Stimulated activated CD8-positive, alpha-beta memory T cell treated with anti-CD3 and anti-CD28 coated beads, Interleukin-4, amount 100 ng/mL, for 1 hour (primary cell): ENCODE data around the gene TMEM147.

Source experiments
- DNase-seq, 2 donors: peaks; one replicate each; pipeline ENCODE4 v3.0.0-alpha.2; 2020; ENCODE audit warnings: low read depth in 2 of 2, low spot score in 1 of 2

The TMEM147 gene

DNA sequence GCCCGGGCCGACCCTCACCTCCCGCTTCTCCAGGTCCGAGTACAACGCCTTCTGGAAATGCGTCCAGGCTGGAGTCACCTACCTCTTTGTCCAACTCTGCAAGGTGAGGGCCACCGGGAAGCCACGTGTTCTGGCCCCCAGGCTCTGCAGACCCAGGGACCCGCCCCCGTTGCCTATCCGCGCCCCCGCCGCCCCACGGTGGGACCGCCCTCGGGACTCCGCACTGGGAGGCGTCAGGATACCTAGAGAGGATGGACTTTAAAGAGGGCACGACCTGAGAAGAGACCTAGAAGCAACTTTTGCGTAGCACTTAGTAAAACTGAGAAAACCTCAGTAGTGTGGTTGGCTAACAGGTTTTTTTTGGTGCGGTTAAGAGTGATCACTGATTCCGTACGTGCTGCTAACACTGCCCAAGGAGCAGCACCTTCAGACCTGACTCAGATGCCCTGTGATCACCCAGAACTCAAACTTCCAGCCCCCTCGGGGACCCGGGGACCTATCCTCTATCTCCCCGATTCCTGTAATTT is 492 bp downstream of the TMEM147 start:
- no peak for DNase-seq

DNA sequence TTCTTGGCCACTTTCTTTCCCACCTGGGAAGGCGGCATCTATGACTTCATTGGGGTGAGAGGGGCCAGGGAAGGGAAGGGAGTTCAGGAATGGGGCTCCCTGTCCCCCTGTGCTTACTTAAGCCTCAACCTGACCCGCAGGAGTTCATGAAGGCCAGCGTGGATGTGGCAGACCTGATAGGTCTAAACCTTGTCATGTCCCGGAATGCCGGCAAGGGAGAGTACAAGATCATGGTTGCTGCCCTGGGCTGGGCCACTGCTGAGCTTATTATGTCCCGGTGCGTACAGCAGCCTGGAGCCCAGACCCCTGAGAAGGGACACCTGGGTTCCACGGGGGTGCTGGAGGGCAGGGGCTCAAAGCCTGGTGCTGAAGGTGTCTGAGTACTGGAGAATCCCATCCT is 1.1 kb downstream of the TMEM147 start:
- no peak for DNase-seq

DNA sequence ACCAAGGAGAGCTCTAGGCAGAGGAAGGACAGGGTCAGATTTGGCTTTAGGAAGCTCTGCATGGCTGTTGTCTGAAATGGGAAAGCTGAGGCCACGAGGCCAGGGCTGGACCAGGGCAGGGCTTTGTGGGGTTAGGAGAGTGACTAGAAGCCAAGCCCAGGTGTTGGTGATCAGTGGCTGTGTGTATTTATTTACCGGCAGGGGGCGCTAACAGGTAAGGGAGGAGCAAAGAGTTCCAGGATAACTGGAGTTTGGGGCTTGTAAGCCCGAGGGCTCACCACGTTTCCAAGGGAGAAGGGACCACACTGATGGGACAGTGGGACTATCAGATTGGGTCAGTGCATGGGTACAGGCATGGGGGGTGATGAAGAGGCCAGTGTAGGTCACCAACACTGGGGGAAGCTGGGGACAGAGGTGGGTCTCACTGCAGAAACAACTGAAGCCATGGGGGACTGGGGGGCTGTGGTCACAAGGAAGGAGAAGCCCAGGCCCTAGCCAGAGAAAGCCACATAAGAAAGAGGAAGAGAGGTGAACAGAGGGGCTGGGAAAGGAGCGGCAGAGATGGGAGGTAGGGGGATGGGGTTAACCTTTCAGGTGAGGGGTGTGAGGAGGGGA is 3.9 kb downstream of the TMEM147 start:
- DNase-seq, result peak in 1 of 2 donors; percentile 14

DNA sequence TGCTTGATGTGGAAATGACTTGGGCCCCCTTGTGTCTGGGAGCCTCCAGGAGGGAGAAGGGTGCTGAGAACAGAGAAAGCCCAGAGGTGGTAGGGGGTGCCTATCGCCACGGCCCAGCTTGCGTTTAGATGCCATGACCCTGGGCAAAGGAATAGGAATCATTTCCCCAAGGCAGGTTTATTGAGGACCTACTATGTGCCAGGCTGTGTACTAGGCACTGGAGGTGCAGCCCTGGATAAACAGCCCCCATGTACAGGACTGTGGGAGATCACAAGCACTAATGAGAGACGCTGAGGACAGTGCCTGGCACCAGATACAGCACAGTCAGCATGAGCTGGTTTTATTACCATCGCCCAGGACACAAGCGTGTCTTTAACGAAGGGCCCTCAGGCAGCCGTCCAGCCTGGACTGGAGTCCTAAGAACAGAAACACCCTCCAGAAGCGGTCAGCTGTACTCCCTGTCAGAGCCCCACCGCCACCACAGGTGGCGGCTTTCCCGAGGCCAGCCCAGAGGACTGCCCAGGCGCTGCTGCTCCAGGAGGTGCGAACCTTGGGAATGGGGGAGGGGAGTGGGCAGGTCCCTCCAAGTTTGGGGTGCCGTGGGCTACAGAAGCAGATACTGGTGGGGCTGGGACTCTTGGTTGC is 4.6 kb downstream of the TMEM147 start:
- no peak for DNase-seq

DNA sequence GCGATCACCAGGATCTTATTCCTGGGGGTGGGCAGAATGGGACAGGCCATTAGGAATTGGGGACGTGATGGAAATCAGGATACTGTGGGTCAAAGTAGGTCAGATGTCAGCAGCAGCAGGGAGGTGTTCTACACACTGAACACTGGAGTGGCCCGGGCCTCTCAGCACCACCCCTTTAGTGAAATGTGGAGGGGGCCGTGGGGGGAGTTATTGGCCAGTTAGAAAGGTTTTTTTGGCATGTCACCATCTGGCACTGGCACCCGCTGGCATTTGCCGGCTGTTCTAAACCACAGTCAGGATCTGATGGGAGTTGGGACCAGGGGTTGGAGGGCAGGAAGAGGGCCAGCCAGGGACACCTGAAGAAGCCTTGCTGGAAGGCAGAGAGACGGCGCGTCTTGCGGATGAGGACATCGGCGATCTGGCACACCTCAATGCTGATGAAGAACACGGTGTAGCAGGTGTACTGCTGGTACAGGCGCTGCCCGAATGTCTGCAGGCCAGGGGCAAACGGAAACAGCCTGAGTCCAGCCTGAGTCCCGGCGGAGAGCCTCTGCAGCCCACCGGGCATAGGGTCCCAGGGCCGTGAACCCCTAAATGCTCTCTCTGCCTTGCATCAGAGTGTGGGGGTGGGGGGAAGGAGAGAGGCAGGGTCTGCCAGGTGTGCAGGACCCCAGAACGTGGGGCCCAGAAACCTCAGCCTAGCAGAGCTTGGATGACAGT is 5.8 kb downstream of the TMEM147 start:
- DNase-seq, result no peak

DNA sequence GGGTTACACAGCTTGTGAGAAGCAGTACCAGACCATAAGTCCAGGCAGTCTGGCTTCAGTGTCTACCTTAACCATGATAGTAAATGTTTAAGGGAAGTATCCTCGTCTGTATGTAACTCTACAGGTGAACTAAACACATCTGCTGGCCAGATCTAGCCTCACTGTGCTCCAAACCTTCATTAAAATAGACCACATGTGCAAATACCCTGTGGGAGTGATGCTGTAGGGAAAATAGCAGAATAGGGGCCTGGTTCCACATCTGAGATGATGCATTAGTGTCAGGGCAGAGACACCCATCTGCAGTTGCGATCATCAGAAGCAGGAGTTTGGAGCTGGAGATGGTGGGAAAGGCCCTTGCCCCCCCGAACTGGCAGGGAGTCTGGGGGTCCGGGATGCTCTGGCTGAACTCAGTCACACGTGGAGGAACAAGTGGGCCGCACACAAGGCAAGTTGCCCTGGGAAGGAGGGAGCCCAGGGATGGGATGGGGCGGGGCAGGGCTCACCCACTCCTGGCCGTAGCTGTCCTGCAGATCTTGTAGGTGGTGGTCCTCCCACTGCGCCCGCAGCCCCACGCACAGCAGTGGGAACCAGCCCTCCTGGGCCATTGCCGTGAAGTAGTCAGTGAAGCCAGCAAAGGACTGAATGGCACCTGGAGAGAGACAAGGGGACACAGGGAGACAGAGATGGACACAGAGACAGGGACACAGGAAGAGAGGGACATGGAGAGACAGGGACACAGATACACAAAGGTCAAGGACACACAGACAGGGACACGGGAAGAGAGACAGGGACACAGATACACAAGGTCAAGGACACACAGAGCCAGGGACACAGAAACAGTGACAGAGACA is 7.3 kb downstream of the TMEM147 start:
- no peak for DNase-seq

DNA sequence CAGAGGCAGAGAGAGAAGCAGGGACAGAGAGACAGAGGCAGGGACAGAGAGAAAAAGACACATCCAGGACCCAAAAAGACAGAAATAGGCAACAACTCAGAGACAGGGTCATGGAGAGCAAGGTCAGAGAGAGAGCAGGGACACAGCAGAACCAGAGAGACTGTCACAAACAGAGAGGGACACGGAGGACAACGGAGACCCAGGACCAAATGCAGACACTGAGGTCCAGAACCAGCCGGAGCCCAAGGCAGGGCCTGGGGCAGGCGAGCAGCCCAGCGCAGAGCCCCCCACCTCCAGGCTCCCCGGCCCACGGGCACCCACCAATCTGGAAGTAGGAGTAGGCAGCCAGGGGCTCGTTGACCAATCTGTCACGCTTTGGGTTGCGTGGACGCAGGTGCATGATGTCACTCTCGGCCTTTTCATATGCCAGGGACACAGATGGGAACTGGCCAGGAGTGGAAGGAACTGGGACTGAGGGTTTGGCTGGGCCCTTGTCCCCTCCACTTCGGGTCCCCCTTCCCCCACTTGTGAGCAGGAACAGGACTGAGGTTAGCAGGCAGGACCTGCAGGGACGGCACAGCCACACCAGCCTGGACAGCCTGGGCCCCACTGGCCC is 8.1 kb downstream of the TMEM147 start:
- no peak for DNase-seq

DNA sequence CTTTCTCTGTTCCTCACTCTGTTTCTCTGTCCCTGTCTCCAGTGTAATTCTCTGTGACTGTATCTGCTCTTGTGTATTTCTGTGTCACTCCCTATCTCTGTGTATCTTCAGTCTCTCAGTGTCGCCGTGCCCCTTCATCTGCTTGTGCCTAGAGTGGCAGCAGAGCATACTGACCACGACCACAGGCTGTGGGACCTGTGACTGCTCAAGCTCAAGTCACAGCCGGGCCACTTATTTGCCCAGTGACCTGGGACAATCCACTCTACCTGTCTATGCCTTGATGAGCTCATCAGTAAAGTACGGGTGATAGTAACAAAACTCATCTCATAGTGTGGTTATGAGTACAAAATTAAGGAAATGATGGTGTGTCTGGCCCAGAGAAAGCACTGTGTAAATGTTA is 8.7 kb downstream of the TMEM147 start:
- no peak for DNase-seq

DNA sequence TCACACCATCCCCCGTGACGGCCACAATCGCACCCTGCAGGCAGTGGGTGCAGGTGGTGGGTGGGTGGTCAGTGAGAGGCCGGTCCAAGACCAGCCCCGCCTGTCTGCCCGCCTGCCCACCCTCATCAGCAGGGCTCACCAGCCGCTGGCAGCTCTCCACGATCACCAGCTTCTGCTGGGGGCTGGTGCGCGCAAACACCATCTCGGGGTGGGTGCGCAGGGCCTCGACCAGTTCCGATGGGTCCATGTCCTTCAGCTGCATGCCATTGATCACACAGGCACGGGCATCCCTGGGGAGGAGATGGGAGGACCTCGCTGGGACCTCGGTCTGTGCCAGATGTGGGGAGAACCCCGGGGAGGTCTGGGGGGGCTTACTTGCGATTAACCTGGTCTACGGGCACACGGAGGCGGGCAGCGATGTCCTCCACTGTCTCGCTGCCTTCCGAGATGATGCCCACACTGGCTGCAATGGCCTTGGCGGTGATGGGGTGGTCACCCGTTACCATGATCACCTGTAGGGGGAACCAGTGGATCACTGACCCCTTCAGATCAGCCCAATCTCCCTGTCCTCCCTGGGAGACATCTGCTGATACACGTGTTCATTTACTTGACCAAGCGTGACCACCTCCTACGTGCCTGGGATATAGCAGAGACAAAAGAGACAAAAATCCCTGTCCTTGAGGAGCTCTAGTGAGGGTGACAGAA is 10.0 kb downstream of the TMEM147 start:
- DNase-seq, result no peak

DNA sequence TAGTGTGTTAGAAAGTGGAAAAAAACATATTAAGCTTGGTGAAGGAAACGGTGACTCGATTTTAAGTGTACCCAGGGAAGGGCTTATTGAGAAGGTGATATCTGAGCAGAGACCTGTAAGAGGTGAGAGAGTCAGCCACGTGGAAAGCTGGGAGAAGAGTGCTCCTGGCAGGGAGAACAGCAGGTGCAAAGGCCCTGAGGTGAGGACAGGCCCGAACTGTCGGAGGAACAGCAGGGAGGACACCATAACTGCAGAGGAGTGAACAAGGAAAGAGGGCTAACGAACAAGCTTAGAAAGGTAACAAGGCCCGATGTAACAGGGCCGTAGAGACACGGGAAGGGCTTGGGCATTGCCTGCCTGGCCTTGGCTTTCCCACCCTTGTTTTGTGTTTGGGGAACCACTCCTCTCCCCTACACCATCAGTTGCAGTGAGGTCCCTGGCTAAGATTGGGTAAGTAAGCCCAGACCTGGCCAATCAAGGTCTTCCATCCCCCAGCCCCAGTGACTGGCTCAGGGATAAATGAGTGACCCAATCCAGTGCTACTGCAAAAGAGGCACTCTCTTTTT is 10.7 kb downstream of the TMEM147 start:
- no peak for DNase-seq

DNA sequence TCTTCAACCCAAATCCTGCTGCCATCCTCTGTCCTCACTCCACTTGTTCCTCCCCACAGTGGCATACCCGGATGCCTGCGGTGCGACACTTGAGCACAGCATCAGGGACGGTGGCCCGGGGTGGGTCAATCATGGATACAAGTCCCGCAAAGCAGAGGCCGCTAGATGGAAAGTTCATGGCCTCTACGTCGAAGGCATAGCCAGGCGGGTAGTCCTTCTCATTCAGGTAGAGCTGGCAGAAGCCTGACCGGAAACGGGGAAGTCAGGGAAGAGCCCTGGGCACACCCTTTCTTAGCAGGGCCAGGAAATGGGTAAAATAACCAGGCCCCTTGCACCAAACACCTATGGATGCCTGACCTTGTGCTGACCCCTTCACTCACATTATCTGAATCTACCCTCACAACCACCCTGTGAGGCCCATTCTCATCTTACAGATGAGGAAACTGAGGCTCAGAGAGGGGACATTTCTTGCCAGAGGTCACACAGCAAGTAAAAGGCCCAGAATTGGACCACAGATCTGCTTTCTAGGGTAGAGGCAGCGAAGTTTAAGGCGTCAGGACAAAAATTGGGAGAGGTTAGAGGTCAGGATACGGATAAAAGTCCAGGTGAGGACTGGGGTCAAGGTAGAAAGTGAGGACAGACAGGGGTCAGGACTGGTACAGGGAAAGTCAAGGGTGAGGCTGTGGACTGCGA is 11.6 kb downstream of the TMEM147 start:
- DNase-seq, result no peak

DNA sequence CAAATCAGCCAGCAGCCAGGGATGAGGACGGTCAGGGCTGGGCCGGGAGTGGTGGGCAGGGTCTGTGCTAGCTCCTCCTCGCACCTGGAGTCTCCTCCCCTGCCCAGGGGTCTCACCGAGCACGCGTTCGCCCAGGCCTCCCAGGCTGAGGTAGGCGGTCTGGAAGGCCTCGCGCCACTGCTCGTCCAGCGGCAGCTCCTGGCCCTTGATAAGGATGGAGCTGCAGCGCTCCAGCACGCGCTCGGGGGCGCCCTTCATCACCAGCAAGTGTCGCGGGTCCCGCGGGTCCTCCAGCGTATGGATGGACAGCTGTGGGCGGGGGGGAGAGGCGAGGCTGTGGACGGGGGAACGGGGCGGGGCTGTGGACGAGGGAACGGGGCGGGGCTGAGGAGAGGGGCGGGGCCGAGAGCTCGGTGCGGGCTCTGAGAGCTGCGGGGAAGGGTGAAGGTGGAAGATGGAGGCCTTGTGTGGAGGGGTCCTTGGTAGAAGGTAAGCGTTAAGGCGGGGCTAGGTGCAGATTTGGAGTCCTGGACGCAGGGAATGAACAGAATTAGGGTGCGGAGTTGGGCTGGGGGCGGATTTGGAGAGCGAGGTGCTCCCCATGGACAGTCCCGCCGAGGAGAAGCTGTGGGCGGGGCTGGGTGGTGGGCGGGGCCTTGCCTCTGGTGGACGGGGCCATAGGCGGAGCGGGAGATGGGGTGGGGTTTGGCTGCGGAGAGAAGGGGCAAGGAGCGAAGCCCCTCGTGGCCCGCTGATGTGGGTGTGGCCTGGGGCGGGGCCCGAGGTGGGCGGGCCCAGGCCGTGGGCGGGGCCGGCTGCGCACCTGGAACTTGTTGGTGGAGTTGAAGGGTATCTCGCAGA is 12.3 kb downstream of the TMEM147 start:
- DNase-seq, result no peak

DNA sequence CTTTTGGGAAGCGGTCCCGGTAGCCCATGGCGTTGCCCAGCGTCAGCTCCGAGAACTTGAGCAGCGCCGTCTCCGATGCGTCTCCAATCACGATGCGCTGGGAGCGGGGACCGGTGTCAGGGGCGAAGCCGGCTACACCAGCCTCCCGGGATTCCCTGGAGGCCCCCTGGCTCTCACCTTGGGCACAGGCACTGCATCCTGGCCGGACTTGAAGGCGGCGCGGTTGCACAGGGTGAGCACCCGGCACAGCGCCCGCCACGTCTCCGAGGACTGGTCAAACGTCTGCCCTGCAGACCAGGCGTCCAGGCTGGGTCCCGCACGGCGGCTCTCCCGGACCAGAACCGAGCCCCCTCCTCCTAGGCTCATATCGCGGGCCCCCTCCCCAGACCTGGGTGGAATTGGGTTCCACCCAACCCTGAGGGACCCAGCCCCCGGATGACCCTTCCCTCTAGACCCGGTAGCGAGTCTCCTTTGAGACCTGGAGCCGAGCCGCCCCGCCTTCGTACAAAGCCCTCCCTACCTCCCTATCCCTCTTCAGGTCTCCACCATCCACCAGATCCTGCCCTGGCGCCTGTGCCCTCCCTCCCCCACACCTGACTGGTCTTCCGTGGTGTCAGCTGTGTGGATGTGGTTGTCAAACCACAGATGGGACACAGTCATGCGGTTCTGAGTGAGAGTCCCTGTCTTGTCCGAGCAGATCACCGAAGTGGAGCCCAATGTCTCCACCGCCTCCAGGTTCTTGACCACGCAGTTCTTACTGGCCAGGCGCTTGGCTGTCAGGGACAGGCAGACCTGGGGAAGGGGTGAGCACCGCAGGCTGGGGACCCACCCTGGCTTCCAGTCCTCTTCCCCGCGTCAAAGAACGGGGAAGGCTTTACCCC is 13.2 kb downstream of the TMEM147 start:
- no peak for DNase-seq

DNA sequence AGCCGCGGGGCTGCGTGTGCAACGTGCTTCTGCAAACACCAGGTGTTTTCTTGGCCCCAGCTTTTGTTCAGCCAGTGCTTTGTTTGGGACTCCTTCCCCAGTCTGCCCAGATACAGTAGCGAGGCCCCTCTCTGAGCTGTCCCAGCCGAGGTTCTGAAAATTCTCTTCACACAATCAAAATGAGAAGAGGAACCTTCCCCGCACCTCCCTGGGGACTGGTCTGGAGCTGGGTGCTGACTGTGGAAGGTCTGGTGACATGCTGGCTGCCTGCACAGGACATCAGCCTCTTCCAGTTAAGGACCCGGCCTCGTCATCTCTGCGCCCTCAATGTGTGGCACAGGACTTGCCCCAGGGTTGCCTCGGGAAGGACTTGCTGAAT is 13.8 kb downstream of the TMEM147 start:
- no peak for DNase-seq

DNA sequence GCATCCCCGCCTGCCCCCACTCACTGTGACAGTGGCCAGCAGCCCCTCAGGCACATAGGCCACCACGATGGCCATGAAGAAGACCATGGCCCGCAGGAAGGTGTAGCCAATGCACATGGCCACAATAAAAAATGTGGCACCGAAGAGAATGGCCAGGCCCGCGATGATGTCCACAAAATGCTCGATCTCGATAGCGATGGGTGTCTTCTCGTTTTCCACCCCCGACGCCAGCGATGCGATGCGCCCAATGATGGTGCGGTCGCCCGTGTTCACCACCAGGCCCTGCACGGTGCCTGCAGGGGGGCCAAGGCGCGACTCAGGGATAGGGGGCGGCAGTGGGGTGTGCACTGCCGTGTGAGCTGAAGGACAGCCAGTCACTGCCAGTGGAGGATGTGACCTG is 14.4 kb downstream of the TMEM147 start:
- no peak for DNase-seq

DNA sequence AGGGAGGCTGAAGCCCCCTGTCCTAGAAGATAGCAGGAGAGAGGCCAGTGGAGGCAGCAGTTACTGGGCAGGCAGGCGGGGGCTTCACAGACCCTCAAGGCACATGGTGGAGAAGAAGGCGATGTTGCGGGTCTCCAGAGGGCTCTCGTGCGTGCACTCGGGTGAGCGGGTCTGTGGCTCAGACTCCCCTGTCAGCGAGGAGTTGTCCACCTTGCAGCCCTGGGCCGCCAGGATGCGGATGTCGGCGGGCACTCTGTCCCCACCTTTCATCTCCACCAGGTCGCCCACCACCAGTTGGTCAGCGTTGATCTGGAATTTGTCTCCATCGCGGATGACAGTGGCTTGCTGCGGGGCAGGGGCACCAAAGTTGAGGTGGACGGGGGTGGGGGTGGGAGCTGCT is 14.8 kb downstream of the TMEM147 start:
- no peak for DNase-seq

DNA sequence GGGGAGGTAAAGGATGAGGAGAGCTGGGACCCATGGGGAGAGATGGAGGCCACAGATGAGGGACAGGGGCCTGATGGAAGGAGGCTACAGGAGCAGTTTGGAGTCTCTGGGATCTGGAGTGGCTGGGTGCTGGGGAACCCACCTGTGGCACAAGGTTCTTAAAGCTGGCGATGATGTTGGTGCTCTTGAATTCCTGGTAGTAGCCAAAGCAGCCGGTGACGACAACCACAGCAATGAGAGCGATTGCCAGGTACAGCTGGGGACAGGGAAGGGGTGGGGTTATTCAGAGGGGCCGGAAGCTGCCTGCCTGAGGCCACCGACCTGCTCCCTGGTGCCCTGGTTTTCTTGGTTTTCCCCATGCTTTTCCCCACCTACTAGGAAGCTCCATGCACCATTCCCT is 15.3 kb downstream of the TMEM147 start:
- no peak for DNase-seq

DNA sequence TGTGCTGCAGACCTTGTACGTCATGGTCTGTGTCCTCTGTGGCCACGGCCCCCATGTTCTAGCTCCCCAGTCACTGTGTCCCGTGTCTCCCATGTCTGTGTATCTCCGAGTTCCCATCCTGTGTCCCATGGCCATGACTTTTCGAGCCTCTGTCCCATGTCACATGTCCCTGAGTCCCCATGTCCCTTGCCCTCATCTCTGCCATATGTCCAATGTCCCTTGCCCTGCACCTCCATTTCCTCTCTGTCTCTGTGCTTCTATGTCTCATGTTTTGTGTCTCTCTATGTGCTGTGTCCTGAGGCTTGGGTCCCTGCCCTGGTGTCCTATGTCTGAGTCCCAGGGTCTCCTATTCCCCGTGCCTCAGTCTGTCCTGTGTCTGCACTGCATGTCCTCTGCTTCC is 16.0 kb downstream of the TMEM147 start:
- DNase-seq, result no peak
